T-helper 1 cell treated with Interleukin-12 subunit alpha and Interleukin-12 subunit beta and Interleukin-4 antibody, amounts not matched to agents 30 μg/mL and 1 μg/mL, for 36 hours (primary cell): ENCODE measurements around the gene GPSM3.
"Not testable (repeated sequence)": the region's sequence is repeated elsewhere in the genome, so short reads cannot be mapped to it uniquely, and the experiment has no call there.

Experiments used
- H3K27ac Mint-ChIP-seq: one replicate; pipeline ENCODE4 v1.8.0; 2021; ENCODE audit warnings: mild to moderate bottlenecking, mixed read lengths
- H3K27me3 Mint-ChIP-seq: one replicate; pipeline ENCODE4 v1.8.0; 2021; ENCODE audit warnings: low read depth, mixed read lengths
- H3K36me3 Mint-ChIP-seq: one replicate; pipeline ENCODE4 v1.8.0; 2021; ENCODE audit warnings: low read depth, mixed read lengths
- H3K4me1 Mint-ChIP-seq: one replicate; pipeline ENCODE4 v1.8.0; 2021; ENCODE audit warnings: low read depth, mixed read lengths
- H3K4me3 Mint-ChIP-seq: one replicate; pipeline ENCODE4 v1.8.0; 2021; ENCODE audit warnings: mild to moderate bottlenecking, moderate library complexity, mixed read lengths
- H3K9me3 Mint-ChIP-seq: one replicate; pipeline ENCODE4 v1.8.0; 2021; ENCODE audit warnings: mixed read lengths

The GPSM3 gene

GRCh38 chr6:32195652-32195901 lies 3.1 kb upstream of the GPSM3 start:
- H3K27me3 Mint-ChIP-seq = peaks cover 4% of the 10 kb centered on the region
- H3K4me1 Mint-ChIP-seq = peaks cover 31% of the 10 kb centered on the region
- peak overlapping the region; percentile 88 for H3K4me3 Mint-ChIP-seq
- H3K36me3 Mint-ChIP-seq = peaks cover 16% of the 10 kb centered on the region
- H3K9me3 Mint-ChIP-seq = no peaks in the 10 kb centered on the region
- H3K27ac Mint-ChIP-seq = peak overlapping the region; percentile 95

GRCh38 chr6:32194825-32195651 lies 2.6 kb upstream of the GPSM3 start:
- peaks cover 20% of the 10 kb centered on the region for H3K36me3 Mint-ChIP-seq

GRCh38 chr6:32194388-32194787 lies 1.9 kb upstream of the GPSM3 start:
- H3K4me1 Mint-ChIP-seq = peaks cover 31% of the 10 kb centered on the region
- H3K36me3 Mint-ChIP-seq = peaks cover 21% of the 10 kb centered on the region
- H3K9me3 Mint-ChIP-seq = no peaks in the 10 kb centered on the region
- H3K27me3 Mint-ChIP-seq = no peaks in the 10 kb centered on the region
- H3K27ac Mint-ChIP-seq = no peak overlapping the region
- H3K4me3 Mint-ChIP-seq = peak overlapping the region; percentile 88

More at GRCh38 chr6:32194825-32195651, 2.6 kb upstream of the GPSM3 start:
- Mint-ChIP-seq H3K4me1 (peaks cover 31% of the 10 kb centered on the region), H3K27ac (peak overlapping the region; percentile 93), H3K27me3 (no peaks in the 10 kb centered on the region), H3K4me3 (peak overlapping the region; percentile 88), H3K9me3 (no peaks in the 10 kb centered on the region)

- not testable (repeated sequence) for H3K27me3 Mint-ChIP-seq, H3K9me3 Mint-ChIP-seq
- Mint-ChIP-seq H3K36me3 (peaks cover 31% of the 10 kb centered on the region), H3K4me3 (peak overlapping the region; percentile 99), H3K27ac (peak overlapping the region; percentile 98), H3K4me1 (peaks cover 39% of the 10 kb centered on the region)
Observed at GRCh38 chr6:32193096-32193495, 653 bp upstream of the GPSM3 start.

- Mint-ChIP-seq H3K27me3 (no peaks in the 10 kb centered on the region), H3K36me3 (peaks cover 38% of the 10 kb centered on the region), H3K27ac (peak overlapping the region; percentile 98), H3K4me1 (peaks cover 44% of the 10 kb centered on the region), H3K9me3 (no peaks in the 10 kb centered on the region), H3K4me3 (peak overlapping the region; percentile 99)
Observed at GRCh38 chr6:32191696-32192607, 491 bp downstream of the GPSM3 start.

- Mint-ChIP-seq H3K4me3 (peak overlapping the region; percentile 99), H3K27ac (peak overlapping the region; percentile 98), H3K4me1 (peaks cover 48% of the 10 kb centered on the region), H3K9me3 (no peaks in the 10 kb centered on the region), H3K36me3 (peaks cover 47% of the 10 kb centered on the region), H3K27me3 (no peaks in the 10 kb centered on the region)
Observed at GRCh38 chr6:32190911-32191677, 1.3 kb downstream of the GPSM3 start.

GRCh38 chr6:32190054-32190851 lies 2.2 kb downstream of the GPSM3 start, which contains the start of gene PBX2:
TSS of gene PBX2 (minus strand) at chr6:32190202. CDS start at chr6:32189915, 287 bp downstream.
- Mint-ChIP-seq H3K9me3 (no peaks in the 10 kb centered on the region), H3K4me3 (peak within 1 kb of the TSS; percentile 99), H3K27me3 (no peaks in the 10 kb centered on the region), H3K36me3 (peaks cover 52% of the 10 kb centered on the region), H3K4me1 (peaks cover 49% of the 10 kb centered on the region), H3K27ac (peak within 1 kb of the TSS; percentile 98)

- Mint-ChIP-seq H3K36me3 (peaks cover 52% of the 10 kb centered on the region), H3K27me3 (no peaks in the 10 kb centered on the region), H3K27ac (peak overlapping the region; percentile 92), H3K4me3 (peak overlapping the region; percentile 96), H3K9me3 (no peaks in the 10 kb centered on the region), H3K4me1 (peaks cover 44% of the 10 kb centered on the region)
Observed at GRCh38 chr6:32189742-32190053, 2.7 kb downstream of the GPSM3 start.

- H3K27ac Mint-ChIP-seq = peak overlapping the region; percentile 92
- peaks cover 40% of the 10 kb centered on the region for H3K4me1 Mint-ChIP-seq
- no peaks in the 10 kb centered on the region for H3K9me3 Mint-ChIP-seq
- no peaks in the 10 kb centered on the region for H3K27me3 Mint-ChIP-seq
- peaks cover 54% of the 10 kb centered on the region for H3K36me3 Mint-ChIP-seq
- peak overlapping the region; percentile 96 for H3K4me3 Mint-ChIP-seq
Observed at GRCh38 chr6:32189069-32189741, 3.2 kb downstream of the GPSM3 start.

GRCh38 chr6:32188381-32189068 lies 3.9 kb downstream of the GPSM3 start:
- Mint-ChIP-seq H3K36me3 (peaks cover 55% of the 10 kb centered on the region), H3K27ac (peak overlapping the region; percentile 92), H3K4me1 (peaks cover 33% of the 10 kb centered on the region), H3K27me3 (no peaks in the 10 kb centered on the region), H3K4me3 (peak overlapping the region; percentile 96), H3K9me3 (no peaks in the 10 kb centered on the region)

GRCh38 chr6:32187725-32188380 lies 4.6 kb downstream of the GPSM3 start:
- H3K27ac Mint-ChIP-seq = peak overlapping the region; percentile 71
- peak overlapping the region; percentile 46 for H3K4me3 Mint-ChIP-seq
- H3K4me1 Mint-ChIP-seq = peaks cover 28% of the 10 kb centered on the region
- H3K27me3 Mint-ChIP-seq, H3K9me3 Mint-ChIP-seq: not testable (repeated sequence)
- peaks cover 58% of the 10 kb centered on the region for H3K36me3 Mint-ChIP-seq

GRCh38 chr6:32187009-32187709 lies 5.3 kb downstream of the GPSM3 start:
- H3K4me1 Mint-ChIP-seq = peaks cover 28% of the 10 kb centered on the region
- no peaks in the 10 kb centered on the region for H3K9me3 Mint-ChIP-seq
- peaks cover 60% of the 10 kb centered on the region for H3K36me3 Mint-ChIP-seq
- peak overlapping the region; percentile 57 for H3K4me3 Mint-ChIP-seq
- H3K27ac Mint-ChIP-seq = peak overlapping the region; percentile 89
- H3K27me3 Mint-ChIP-seq = no peaks in the 10 kb centered on the region
